ENCODE measurements around the gene FAF1.

GRCh38 chr1:50860256-50860655, 99.8 kb downstream of the FAF1 start:
- TF ChIP-seq CTCF (IDR thresholded peaks at IDR 0.05; ENCODE audit: low read depth, low read length, missing input control) (no peak), TAF1 (conservative IDR thresholded peaks at IDR 0.05) (no peak), MAX (IDR thresholded peaks at IDR 0.05) (no peak), GABPA (IDR thresholded peaks at IDR 0.05 in 1 of 2, conservative IDR thresholded peaks at IDR 0.05 in 1 of 2) (no peak), RAD21 (IDR thresholded peaks at IDR 0.05) (no peak), ZBTB33 (IDR thresholded peaks at IDR 0.05) (no peak), RXRA (IDR thresholded peaks at IDR 0.05) (no peak), REST (IDR thresholded peaks at IDR 0.05) (no peak), EGR1 (IDR thresholded peaks at IDR 0.05; ENCODE audit: low read depth in 2 of 2) (no peak), HNF4A (conservative IDR thresholded peaks at IDR 0.05) (no peak), SP1 (IDR thresholded peaks at IDR 0.05) (no peak), ATF3 (IDR thresholded peaks at IDR 0.05) (no peak), YY1 (IDR thresholded peaks at IDR 0.05) (no peak)

Data from liver (tissue), 3 donors.